T-cell (primary cell): Measurements from ENCODE around the gene CCDC127. TPM values are rescaled to one million over a fixed set of nuclear protein-coding genes. Genes with fewer than 3 reads are reported as not detected.
"Not testable (repeated sequence)": the region's sequence is repeated elsewhere in the genome, so short reads cannot be mapped to it uniquely, and the experiment has no call there.

Experiments used
- ATAC-seq, 4 experiments: fragments of 200-7000 bp in 3 of 4; fragments of 150-1000 bp in 1 of 4; cut with Tn5 transposase; replicated peaks in 1 of 4; 1 replicate in 3 of 4; 2 replicates in 1 of 4; pipeline ENCODE4 v1.10.0; 2021; ENCODE audit warnings: moderate library complexity in 3 of 4, mild to moderate bottlenecking in 2 of 4, moderate number of reproducible peaks in 1 of 4
- CTCF ChIA-PET, 2 donors: fragments of 300-600 bp; sonication (Branson Sonifier 250); formaldehyde crosslinking; loops; one replicate each; lab custom pipeline; 2022; ENCODE audit warnings: antibody characterized with exemption in 2 of 2; lab: Charles Lee
- POLR2A ChIA-PET, 2 donors: fragments of 300-600 bp; sonication (Branson Sonifier 250); formaldehyde crosslinking; loops; one replicate each; lab custom pipeline; 2022; ENCODE audit warnings: antibody characterized with exemption in 2 of 2; lab: Charles Lee
- DNase-seq, 35 experiments: peaks; one replicate each; pipeline versions ENCODE4 v3.0.0 to v3.0.0-alpha.2; 2013 to 2023
- H3K27ac ChIP-seq: one replicate; pipeline ENCODE4 v1.5.1; 2013; ENCODE audit warnings: low read length
- H3K27me3 ChIP-seq, 2 experiments: replicated peaks in 1 of 2; 1 replicate in 1 of 2; 2 replicates in 1 of 2; pipeline versions ENCODE4 v1.6.1 to v1.7.0; 2013; ENCODE audit warnings: low read length in 1 of 2, mixed read lengths in 1 of 2; ENCODE audit not compliant: control insufficient read depth in 2 of 2, insufficient read depth in 2 of 2; ENCODE audit errors: extremely low read depth in 1 of 2
- H3K36me3 ChIP-seq, 2 donors: 1 replicate in 1 of 2; 2 replicates in 1 of 2; pipeline versions ENCODE4 v1.6.1 to v1.7.0; 2013; ENCODE audit warnings: low read length in 1 of 2; ENCODE audit not compliant: control insufficient read depth in 2 of 2, insufficient read depth in 1 of 2; ENCODE audit errors: extremely low read depth in 1 of 2
- H3K4me1 ChIP-seq, 2 experiments: 1 replicate in 1 of 2; 2 replicates in 1 of 2; pipeline versions ENCODE4 v1.6.1 to v1.7.0; 2013; ENCODE audit warnings: low read length in 2 of 2, mixed read lengths in 1 of 2; ENCODE audit not compliant: insufficient read depth in 2 of 2, control insufficient read depth in 1 of 2; ENCODE audit errors: extremely low read depth in 1 of 2
- H3K4me3 ChIP-seq, 2 donors: 1 replicate in 1 of 2; 2 replicates in 1 of 2; pipeline versions ENCODE4 v1.5.1 to v1.7.0; 2013; ENCODE audit warnings: mild to moderate bottlenecking in 2 of 2, low read length in 1 of 2, moderate library complexity in 1 of 2; ENCODE audit not compliant: control insufficient read depth in 1 of 2; ENCODE audit errors: extremely low read depth in 1 of 2
- H3K9me3 ChIP-seq: 2 replicates; pipeline ENCODE4 v1.7.0; 2013
- H3K27ac Mint-ChIP-seq, 2 donors: one replicate each; pipeline ENCODE4 v1.8.0; 2020 to 2021; ENCODE audit warnings: mild to moderate bottlenecking in 2 of 2, mixed read lengths in 2 of 2
- H3K27me3 Mint-ChIP-seq, 2 donors: one replicate each; pipeline ENCODE4 v1.8.0; 2021 to 2022; ENCODE audit warnings: mixed read lengths in 2 of 2
- H3K36me3 Mint-ChIP-seq: one replicate; pipeline ENCODE4 v1.8.0; 2021; ENCODE audit warnings: mixed read lengths
- H3K4me1 Mint-ChIP-seq, 3 donors: one replicate each; pipeline ENCODE4 v1.8.0; 2020 to 2022; ENCODE audit warnings: mixed read lengths in 3 of 3, mild to moderate bottlenecking in 1 of 3
- H3K4me3 Mint-ChIP-seq, 3 donors: one replicate each; pipeline ENCODE4 v1.8.0; 2020 to 2022; ENCODE audit warnings: mild to moderate bottlenecking in 3 of 3, mixed read lengths in 3 of 3, moderate library complexity in 3 of 3
- H3K9me3 Mint-ChIP-seq, 3 donors: one replicate each; pipeline ENCODE4 v1.8.0; 2020 to 2022; ENCODE audit warnings: mixed read lengths in 3 of 3
- WGBS: methylation state at CpG from one replicate; pipeline ENCODE4 v1.1.5; 2013; ENCODE audit warnings: missing lambda C conversion rate; ENCODE audit not compliant: insufficient coverage; 5-methylcytosine and 5-hydroxymethylcytosine counted together
- total RNA-seq, 35 experiments: library from RNA in 6 of 35; stranded (reverse) in 6 of 35; fragments of 120-200 nt in 1 of 35; gene quantifications; one replicate each; pipeline versions ENCODE4 v1.2.1 to v1.2.4 and lab custom pipeline; 2013 to 2026

The CCDC127 gene
- total RNA-seq, 5 donors from 2014 or later (not counting 1 experiment from before 2014, with no cell fraction given) = 2.5 to 9.8 (median 6.3) TPM

DNA sequence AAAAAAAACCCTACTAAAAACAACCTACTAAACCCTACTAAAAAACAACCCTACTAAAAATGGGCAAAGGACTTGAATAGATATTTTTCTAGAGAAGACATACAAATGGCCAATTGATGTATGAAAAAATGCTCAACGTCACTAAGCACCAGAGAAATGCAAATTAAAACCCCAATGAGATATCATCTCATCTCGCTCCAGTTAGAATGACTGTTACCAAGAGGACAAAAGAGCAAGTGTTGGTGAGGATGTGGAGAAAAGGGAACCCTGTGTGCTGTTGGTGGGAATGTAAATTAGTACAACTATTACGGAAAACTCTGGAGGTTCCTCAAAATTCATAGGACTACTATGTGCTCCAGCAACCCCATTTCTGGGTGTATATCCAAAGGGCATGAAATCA is 10.9 kb upstream of the CCDC127 start:
- Mint-ChIP-seq H3K36me3 (peaks cover 59% of the 10 kb centered on the region), H3K4me3 (no peak overlapping the region), H3K9me3 (no peaks in the 10 kb centered on the region), H3K27ac (no peak overlapping the region), H3K27me3 (no peaks in the 10 kb centered on the region), H3K4me1 (peaks cover 0 to 13% (median 0%) of the 10 kb centered on the region in 3 donors)
- WGBS = no CpG with 5 or more reads among the region's 3 CpGs
- DNase-seq (no peak), ATAC-seq (no peak)
- Histone ChIP-seq H3K4me1 (no peaks in the 10 kb centered on the region), H3K36me3 (peaks cover 19 to 88% of the 10 kb centered on the region in 2 donors), H3K27me3 (no peaks in the 10 kb centered on the region), H3K4me3 (no peak overlapping the region), H3K27ac (no peak overlapping the region), H3K9me3 (no peaks in the 10 kb centered on the region)
- ChIA-PET CTCF (no interaction called here), POLR2A (no interaction called here)

- H3K4me3 Mint-ChIP-seq, H3K9me3 Mint-ChIP-seq, H3K27ac Mint-ChIP-seq, ATAC-seq, H3K27me3 ChIP-seq, H3K4me3 ChIP-seq, H3K27me3 Mint-ChIP-seq, DNase-seq, H3K9me3 ChIP-seq, POLR2A ChIA-PET, H3K27ac ChIP-seq, H3K4me1 ChIP-seq, CTCF ChIA-PET: not testable (repeated sequence)
- 98% methylated on average over 6 of the region's 17 CpGs for WGBS
- Mint-ChIP-seq H3K36me3 (peaks cover 54% of the 10 kb centered on the region), H3K4me1 (peaks cover 11 to 26% (median 12%) of the 10 kb centered on the region in 3 donors)
- H3K36me3 ChIP-seq = peaks cover 17 to 77% of the 10 kb centered on the region in 2 donors
Observed at GRCh38 chr5:227375-227774, 9.4 kb upstream of the CCDC127 start.

DNA sequence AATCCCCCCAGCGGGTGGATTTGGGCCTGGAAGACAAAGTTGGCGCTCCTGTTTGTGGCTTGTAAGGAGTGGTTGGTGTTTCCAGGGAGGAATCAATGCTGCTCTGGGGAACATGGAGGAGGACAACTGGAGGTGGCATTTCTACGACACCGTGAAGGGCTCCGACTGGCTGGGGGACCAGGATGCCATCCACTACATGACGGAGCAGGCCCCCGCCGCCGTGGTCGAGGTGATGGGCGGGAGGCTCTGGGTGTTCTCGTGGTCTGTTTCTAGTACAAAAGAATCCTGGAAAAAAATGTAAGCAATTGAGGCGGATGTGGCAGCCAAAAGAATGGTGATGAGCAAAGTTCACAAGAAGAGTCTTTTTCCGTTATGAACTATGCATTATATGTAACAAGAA is 7.4 kb upstream of the CCDC127 start:
- no peak for ATAC-seq
- Histone ChIP-seq H3K27ac (no peak overlapping the region), H3K27me3 (no peaks in the 10 kb centered on the region), H3K4me1 (peaks cover 0 to 16% of the 10 kb centered on the region in 2 experiments), H3K4me3 (no peak overlapping the region), H3K36me3 (peaks cover 14 to 59% of the 10 kb centered on the region in 2 donors), H3K9me3 (no peaks in the 10 kb centered on the region)
- POLR2A ChIA-PET = no interaction called here
- CTCF ChIA-PET = no interaction called here
- no peak overlapping the region for H3K4me3 Mint-ChIP-seq
- H3K36me3 Mint-ChIP-seq = peaks cover 40% of the 10 kb centered on the region
- H3K4me1 Mint-ChIP-seq = peaks cover 27 to 43% (median 29%) of the 10 kb centered on the region in 3 donors
- H3K27me3 Mint-ChIP-seq = no peaks in the 10 kb centered on the region
- no peak overlapping the region for H3K27ac Mint-ChIP-seq
- H3K9me3 Mint-ChIP-seq = no peaks in the 10 kb centered on the region
- WGBS = 96% methylated on average over 10 of the region's 14 CpGs
- DNase-seq = no peak

GRCh38 chr5:223791-224190 is 5.8 kb upstream of the CCDC127 start:
- Histone ChIP-seq H3K27ac (no peak overlapping the region), H3K4me1 (peaks cover 2 to 17% of the 10 kb centered on the region in 2 experiments), H3K9me3 (no peaks in the 10 kb centered on the region), H3K36me3 (peaks cover 14 to 44% of the 10 kb centered on the region in 2 donors), H3K27me3 (no peaks in the 10 kb centered on the region), H3K4me3 (no peak overlapping the region)
- ChIA-PET POLR2A (no interaction called here), CTCF (no interaction called here)
- peaks cover 34% of the 10 kb centered on the region for H3K36me3 Mint-ChIP-seq
- peaks cover 30 to 46% (median 35%) of the 10 kb centered on the region in 3 donors for H3K4me1 Mint-ChIP-seq
- WGBS = 80% methylated on average over 5 of the region's 6 CpGs
- H3K27me3 Mint-ChIP-seq = no peaks in the 10 kb centered on the region
- DNase-seq = no peak
- ATAC-seq = no peak
- H3K9me3 Mint-ChIP-seq = no peaks in the 10 kb centered on the region
- no peak overlapping the region for H3K4me3 Mint-ChIP-seq
- H3K27ac Mint-ChIP-seq = no peak overlapping the region

DNA sequence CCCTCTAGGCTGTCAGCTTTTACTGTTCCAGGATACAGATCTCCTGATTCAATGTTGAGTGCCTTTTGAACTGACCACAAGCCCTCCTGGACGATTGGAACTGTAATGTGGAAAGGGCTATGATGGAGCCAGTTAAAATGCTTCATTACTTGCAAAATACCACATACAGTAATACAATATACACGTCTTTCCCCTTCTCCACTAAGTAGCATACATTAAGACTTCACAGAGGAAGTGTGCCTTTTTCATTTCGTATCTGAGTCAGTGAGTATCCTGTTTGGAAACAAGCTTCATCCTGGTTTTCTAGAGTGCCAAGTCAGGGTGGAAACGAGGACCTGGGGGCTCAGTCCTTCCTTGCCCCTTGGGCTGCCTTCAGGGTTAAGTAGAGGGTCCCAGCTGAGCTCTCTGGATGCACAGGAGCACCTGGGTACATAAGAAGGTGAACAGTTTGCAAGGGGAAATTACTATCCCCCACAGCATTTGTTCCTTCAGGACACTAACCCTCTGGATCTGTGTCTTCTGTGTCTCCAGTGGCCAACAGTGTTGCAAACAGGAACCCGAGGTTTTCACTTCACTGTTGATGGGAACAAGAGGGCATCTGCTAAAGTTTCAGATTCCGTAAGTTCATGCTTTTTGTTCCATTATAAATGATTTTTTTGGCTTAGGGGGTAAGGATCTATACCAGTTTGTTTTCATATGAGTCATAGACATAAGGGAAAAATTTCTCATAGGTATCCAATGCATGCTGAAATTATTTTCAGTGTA is 5.2 kb upstream of the CCDC127 start:
- H3K4me1 Mint-ChIP-seq = peaks cover 30 to 46% (median 35%) of the 10 kb centered on the region in 3 donors
- peak overlapping the region in 1 of 3 donors; percentile 10 for H3K4me3 Mint-ChIP-seq
- Histone ChIP-seq H3K36me3 (peaks cover 14 to 39% of the 10 kb centered on the region in 2 donors), H3K4me1 (peaks cover 2 to 17% of the 10 kb centered on the region in 2 experiments)
- H3K9me3 Mint-ChIP-seq, ATAC-seq, DNase-seq, H3K27ac Mint-ChIP-seq, H3K4me3 ChIP-seq, H3K9me3 ChIP-seq, H3K27me3 Mint-ChIP-seq, CTCF ChIA-PET, POLR2A ChIA-PET, H3K27me3 ChIP-seq, H3K27ac ChIP-seq: not testable (repeated sequence)
- WGBS = 39% methylated on average over 2 of the region's 6 CpGs
- peaks cover 30% of the 10 kb centered on the region for H3K36me3 Mint-ChIP-seq

GRCh38 chr5:219991-220390 is 2.0 kb upstream of the CCDC127 start:
- Histone ChIP-seq H3K27ac (peak overlapping the region; percentile 71), H3K9me3 (no peaks in the 10 kb centered on the region), H3K36me3 (peaks cover 2 to 13% of the 10 kb centered on the region in 2 donors), H3K4me3 (peak overlapping the region; percentile 77 to 95), H3K4me1 (peaks cover 4 to 22% of the 10 kb centered on the region in 2 experiments), H3K27me3 (no peaks in the 10 kb centered on the region)
- 0% methylated on average over 1 of the region's 4 CpGs for WGBS
- ChIA-PET CTCF (interaction anchor here in 1 of 2 donors (0.7 to 1.5 kb wide), 2 partner anchors 32 to 51 kb away, joined by 3 to 9 read pairs; no protein-coding TSS in a partner anchor), POLR2A (no interaction called here)
- H3K9me3 Mint-ChIP-seq = no peaks in the 10 kb centered on the region
- DNase-seq = peak in 1 of 35 experiments; percentile 56
- peak overlapping the region; percentile 88 to 94 (median 93) for H3K4me3 Mint-ChIP-seq
- peak overlapping the region; percentile 91 to 94 for H3K27ac Mint-ChIP-seq
- peaks cover 17% of the 10 kb centered on the region for H3K36me3 Mint-ChIP-seq
- H3K4me1 Mint-ChIP-seq = peaks cover 44 to 59% (median 49%) of the 10 kb centered on the region in 3 donors
- H3K27me3 Mint-ChIP-seq = no peaks in the 10 kb centered on the region
- peak in 2 of 4 experiments; percentile 10 to 17 for ATAC-seq
